ENCODE measurements around the gene IFIT5. TPM values are rescaled to one million over a fixed set of nuclear protein-coding genes. Genes with fewer than 3 reads are reported as not detected.
"Not testable (repeated sequence)": the region's sequence is repeated elsewhere in the genome, so short reads cannot be mapped to it uniquely, and the experiment has no call there.

Gene IFIT5
- total RNA-seq, 1 donor from 2014 or later = 22.5 TPM

- H3K27me3 Mint-ChIP-seq (ENCODE audit: unreplicated experiment) = no peaks in the 10 kb centered on the region
- peaks cover 60% of the 10 kb centered on the region for H3K4me1 Mint-ChIP-seq (ENCODE audit: unreplicated experiment)
- DNase-seq (ENCODE audit: extremely low spot score, unreplicated experiment) = no peak
- peak overlapping the region; percentile 14 for H3K4me3 Mint-ChIP-seq (ENCODE audit: unreplicated experiment)
- TF ChIP-seq CTCF (IDR thresholded peaks at IDR 0.05) = no peak
- H3K9me3 Mint-ChIP-seq (ENCODE audit: unreplicated experiment) = no peaks in the 10 kb centered on the region
- H3K36me3 Mint-ChIP-seq (ENCODE audit: unreplicated experiment) = peaks cover 3% of the 10 kb centered on the region
- no peak overlapping the region for H3K27ac Mint-ChIP-seq (ENCODE audit: unreplicated experiment)
These were observed 19.2 kb upstream of the IFIT5 start for GRCh38 chr10:89395141-89395540.

- no peaks in the 10 kb centered on the region for H3K27me3 Mint-ChIP-seq (ENCODE audit: unreplicated experiment)
- H3K27ac Mint-ChIP-seq (ENCODE audit: unreplicated experiment) = peak overlapping the region; percentile 83
- H3K4me3 Mint-ChIP-seq (ENCODE audit: unreplicated experiment) = peak overlapping the region; percentile 31
- H3K4me1 Mint-ChIP-seq (ENCODE audit: unreplicated experiment) = peaks cover 41% of the 10 kb centered on the region
- TF ChIP-seq CTCF (IDR thresholded peaks at IDR 0.05) = no peak
- DNase-seq (ENCODE audit: extremely low spot score, unreplicated experiment) = no peak
- peaks cover 20% of the 10 kb centered on the region for H3K36me3 Mint-ChIP-seq (ENCODE audit: unreplicated experiment)
- no peaks in the 10 kb centered on the region for H3K9me3 Mint-ChIP-seq (ENCODE audit: unreplicated experiment)
These were observed 16.2 kb upstream of the IFIT5 start for GRCh38 chr10:89398003-89398749.

GRCh38 chr10:89399956-89400355 is 14.4 kb upstream of the IFIT5 start:
- peaks cover 31% of the 10 kb centered on the region for H3K4me1 Mint-ChIP-seq (ENCODE audit: unreplicated experiment)
- H3K36me3 Mint-ChIP-seq (ENCODE audit: unreplicated experiment) = peaks cover 30% of the 10 kb centered on the region
- H3K27me3 Mint-ChIP-seq (ENCODE audit: unreplicated experiment) = no peaks in the 10 kb centered on the region
- no peak for TF ChIP-seq CTCF (IDR thresholded peaks at IDR 0.05)
- no peak overlapping the region for H3K27ac Mint-ChIP-seq (ENCODE audit: unreplicated experiment)
- no peaks in the 10 kb centered on the region for H3K9me3 Mint-ChIP-seq (ENCODE audit: unreplicated experiment)
- H3K4me3 Mint-ChIP-seq (ENCODE audit: unreplicated experiment) = no peak overlapping the region
- DNase-seq (ENCODE audit: extremely low spot score, unreplicated experiment) = no peak

- Mint-ChIP-seq H3K4me1 (ENCODE audit: unreplicated experiment) (peaks cover 13% of the 10 kb centered on the region), H3K27ac (ENCODE audit: unreplicated experiment) (no peak overlapping the region), H3K27me3 (ENCODE audit: unreplicated experiment) (no peaks in the 10 kb centered on the region), H3K4me3 (ENCODE audit: unreplicated experiment) (no peak overlapping the region), H3K36me3 (ENCODE audit: unreplicated experiment) (peaks cover 35% of the 10 kb centered on the region), H3K9me3 (ENCODE audit: unreplicated experiment) (no peaks in the 10 kb centered on the region)
- TF ChIP-seq CTCF (IDR thresholded peaks at IDR 0.05) = no peak
- no peak for DNase-seq (ENCODE audit: extremely low spot score, unreplicated experiment)
These were observed 11.3 kb upstream of the IFIT5 start for GRCh38 chr10:89403043-89403442.

- no peaks in the 10 kb centered on the region for H3K9me3 Mint-ChIP-seq (ENCODE audit: unreplicated experiment)
- no peak for TF ChIP-seq CTCF (IDR thresholded peaks at IDR 0.05)
- no peak for DNase-seq (ENCODE audit: extremely low spot score, unreplicated experiment)
- H3K4me1 Mint-ChIP-seq (ENCODE audit: unreplicated experiment) = peaks cover 2% of the 10 kb centered on the region
- H3K36me3 Mint-ChIP-seq (ENCODE audit: unreplicated experiment) = peaks cover 35% of the 10 kb centered on the region
- no peaks in the 10 kb centered on the region for H3K27me3 Mint-ChIP-seq (ENCODE audit: unreplicated experiment)
- no peak overlapping the region for H3K27ac Mint-ChIP-seq (ENCODE audit: unreplicated experiment)
- H3K4me3 Mint-ChIP-seq (ENCODE audit: unreplicated experiment) = no peak overlapping the region
These were observed 10.0 kb upstream of the IFIT5 start for GRCh38 chr10:89404104-89405047.

GRCh38 chr10:89406178-89406577 is 8.2 kb upstream of the IFIT5 start:
- H3K27me3 Mint-ChIP-seq (ENCODE audit: unreplicated experiment); H3K4me1 Mint-ChIP-seq (ENCODE audit: unreplicated experiment); DNase-seq (ENCODE audit: extremely low spot score, unreplicated experiment); H3K4me3 Mint-ChIP-seq (ENCODE audit: unreplicated experiment); H3K9me3 Mint-ChIP-seq (ENCODE audit: unreplicated experiment); H3K27ac Mint-ChIP-seq (ENCODE audit: unreplicated experiment): not testable (repeated sequence)
- peaks cover 30% of the 10 kb centered on the region for H3K36me3 Mint-ChIP-seq (ENCODE audit: unreplicated experiment)

GRCh38 chr10:89407792-89408191 is 6.6 kb upstream of the IFIT5 start:
- not testable (repeated sequence) for H3K4me3 Mint-ChIP-seq (ENCODE audit: unreplicated experiment); H3K4me1 Mint-ChIP-seq (ENCODE audit: unreplicated experiment); H3K27me3 Mint-ChIP-seq (ENCODE audit: unreplicated experiment); DNase-seq (ENCODE audit: extremely low spot score, unreplicated experiment); H3K9me3 Mint-ChIP-seq (ENCODE audit: unreplicated experiment); H3K27ac Mint-ChIP-seq (ENCODE audit: unreplicated experiment)
- peaks cover 23% of the 10 kb centered on the region for H3K36me3 Mint-ChIP-seq (ENCODE audit: unreplicated experiment)

Data from osteocyte (in vitro differentiated cells).